PFSK-1 (cell line): Measurements from ENCODE around the gene RNF6.

ENCODE experiments used
- FOXP2 ChIP-seq: optimal IDR thresholded peaks from 2 replicates; pipeline ENCODE3; 2011; ENCODE audit warnings: borderline replicate concordance, control low read depth, inconsistent platforms; ENCODE audit not compliant: insufficient read depth; ENCODE audit errors: extremely low read length, extremely low read depth
- POLR2AphosphoS5 ChIP-seq: IDR thresholded peaks from 2 replicates; pipeline ENCODE4 v1.6.1; 2012; ENCODE audit warnings: low read depth, mild to moderate bottlenecking, control low read depth, low read length, moderate library complexity
- REST ChIP-seq, 2 experiments: IDR thresholded peaks; 2 replicates each; pipeline versions ENCODE4 v1.6.1 to v1.8.0; 2011 to 2012; ENCODE audit warnings: low read depth in 2 of 2, low read length in 2 of 2, control low read depth in 1 of 2, inconsistent platforms in 1 of 2, mild to moderate bottlenecking in 1 of 2, moderate library complexity in 1 of 2; ENCODE audit not compliant: insufficient read depth in 1 of 2
- SIN3A ChIP-seq: IDR thresholded peaks from 2 replicates; pipeline ENCODE4 v1.6.1; 2012; ENCODE audit warnings: mild to moderate bottlenecking, low read length, moderate library complexity, borderline replicate concordance; ENCODE audit not compliant: insufficient read depth
- TAF1 ChIP-seq: IDR thresholded peaks from 2 replicates; pipeline ENCODE4 v1.6.1; 2012; ENCODE audit warnings: low read length, control low read depth, borderline replicate concordance; ENCODE audit not compliant: insufficient read depth

The RNF6 gene

GRCh38 chr13:26183416-26183815 lies 38.7 kb downstream of the RNF6 start:
- TF ChIP-seq POLR2AphosphoS5 (no peak), REST (IDR thresholded peaks at IDR 0.05; ENCODE audit: insufficient read depth in 1 of 2, low read depth in 2 of 2, low read length in 2 of 2) (no peak), FOXP2 (no peak), TAF1 (no peak), SIN3A (no peak)

GRCh38 chr13:26179344-26179743 lies 42.8 kb downstream of the RNF6 start:
- TF ChIP-seq REST (IDR thresholded peaks at IDR 0.05; ENCODE audit: insufficient read depth in 1 of 2, low read depth in 2 of 2, low read length in 2 of 2) (no peak), SIN3A (no peak), FOXP2 (no peak), TAF1 (no peak), POLR2AphosphoS5 (no peak)

GRCh38 chr13:26168835-26169234 lies 53.3 kb downstream of the RNF6 start:
- no peak for TF ChIP-seq POLR2AphosphoS5
- TF ChIP-seq REST (IDR thresholded peaks at IDR 0.05; ENCODE audit: insufficient read depth in 1 of 2, low read depth in 2 of 2, low read length in 2 of 2) = no peak
- TF ChIP-seq SIN3A = no peak
- no peak for TF ChIP-seq FOXP2
- TF ChIP-seq TAF1 = no peak

GRCh38 chr13:26168237-26168814 lies 53.8 kb downstream of the RNF6 start:
- no peak for TF ChIP-seq SIN3A

- TF ChIP-seq SIN3A (no peak), REST (IDR thresholded peaks at IDR 0.05; ENCODE audit: insufficient read depth in 1 of 2, low read depth in 2 of 2, low read length in 2 of 2) (no peak), FOXP2 (no peak), TAF1 (no peak), POLR2AphosphoS5 (no peak)
Observed at GRCh38 chr13:26163812-26164211, 58.3 kb downstream of the RNF6 start.
